Measurements from ENCODE around the gene AJM1.
A peak's percentile ranks its signal among the peaks of the same experiment; 100 is the strongest.

AJM1 gene

GRCh38 chr9:136847826-136848392 lies 5.6 kb downstream of the AJM1 start:
- DNase-seq (ENCODE audit: low spot score) (peak; percentile 94), ATAC-seq (ENCODE audit: low read depth) (peak; percentile 49)
- H3K27me3 ChIP-seq (ENCODE audit: insufficient read depth, poor library complexity, severe bottlenecking), result peaks cover 22% of the 10 kb centered on the region
- no peaks in the 10 kb centered on the region for H3K4me1 ChIP-seq (ENCODE audit: insufficient read depth, poor library complexity, severe bottlenecking)
- H3K36me3 ChIP-seq (ENCODE audit: low read depth), result peaks cover 16% of the 10 kb centered on the region
- H3K9me3 ChIP-seq (ENCODE audit: severe bottlenecking), result no peaks in the 10 kb centered on the region
- peak overlapping the region; percentile 58 for H3K4me3 ChIP-seq (ENCODE audit: severe bottlenecking)
- TF ChIP-seq CTCF (IDR thresholded peaks at IDR 0.05; ENCODE audit: poor library complexity, severe bottlenecking), result no peak
- peak overlapping the region; percentile 78 for H3K27ac ChIP-seq (ENCODE audit: poor library complexity, severe bottlenecking)

- Histone ChIP-seq H3K4me1 (ENCODE audit: insufficient read depth, poor library complexity, severe bottlenecking) (no peaks in the 10 kb centered on the region), H3K9me3 (ENCODE audit: severe bottlenecking) (no peaks in the 10 kb centered on the region), H3K27me3 (ENCODE audit: insufficient read depth, poor library complexity, severe bottlenecking) (peaks cover 21% of the 10 kb centered on the region), H3K4me3 (ENCODE audit: severe bottlenecking) (peak overlapping the region; percentile 58), H3K36me3 (ENCODE audit: low read depth) (peaks cover 16% of the 10 kb centered on the region), H3K27ac (ENCODE audit: poor library complexity, severe bottlenecking) (peak overlapping the region; percentile 78)
- DNase-seq (ENCODE audit: low spot score) (no peak), ATAC-seq (ENCODE audit: low read depth) (0 out of 3 replicates have a peak, but pooled peaks have one; percentile 2)
- no peak for TF ChIP-seq CTCF (IDR thresholded peaks at IDR 0.05; ENCODE audit: poor library complexity, severe bottlenecking)
Observed at GRCh38 chr9:136848393-136849037, 6.2 kb downstream of the AJM1 start.

- peaks cover 16% of the 10 kb centered on the region for H3K36me3 ChIP-seq (ENCODE audit: low read depth)
- no peaks in the 10 kb centered on the region for H3K9me3 ChIP-seq (ENCODE audit: severe bottlenecking)
- peak within 1 kb of the TSS; percentile 78 for H3K27ac ChIP-seq (ENCODE audit: poor library complexity, severe bottlenecking)
- no peak for TF ChIP-seq CTCF (IDR thresholded peaks at IDR 0.05; ENCODE audit: poor library complexity, severe bottlenecking)
- no peaks in the 10 kb centered on the region for H3K4me1 ChIP-seq (ENCODE audit: insufficient read depth, poor library complexity, severe bottlenecking)
- peaks cover 13% of the 10 kb centered on the region for H3K27me3 ChIP-seq (ENCODE audit: insufficient read depth, poor library complexity, severe bottlenecking)
- DNase-seq (ENCODE audit: low spot score) (peak; percentile 98), ATAC-seq (ENCODE audit: low read depth) (peak; percentile 62)
- H3K4me3 ChIP-seq (ENCODE audit: severe bottlenecking), result peak within 1 kb of the TSS; percentile 58
Observed at GRCh38 chr9:136849038-136849959, 7.0 kb downstream of the AJM1 start, which contains the start of gene PHPT1. Gene PHPT1 (plus strand): TSS chr9:136849409. CDS start chr9:136849431, 22 bp downstream.

- Histone ChIP-seq H3K4me3 (ENCODE audit: severe bottlenecking) (peak overlapping the region; percentile 58), H3K27me3 (ENCODE audit: insufficient read depth, poor library complexity, severe bottlenecking) (peaks cover 11% of the 10 kb centered on the region), H3K36me3 (ENCODE audit: low read depth) (peaks cover 16% of the 10 kb centered on the region), H3K27ac (ENCODE audit: poor library complexity, severe bottlenecking) (peak overlapping the region; percentile 78), H3K9me3 (ENCODE audit: severe bottlenecking) (no peaks in the 10 kb centered on the region), H3K4me1 (ENCODE audit: insufficient read depth, poor library complexity, severe bottlenecking) (no peaks in the 10 kb centered on the region)
- ATAC-seq (ENCODE audit: low read depth) (no peak), DNase-seq (ENCODE audit: low spot score) (no peak)
- TF ChIP-seq CTCF (IDR thresholded peaks at IDR 0.05; ENCODE audit: poor library complexity, severe bottlenecking), result no peak
Observed at GRCh38 chr9:136849960-136850865, 7.9 kb downstream of the AJM1 start.
